ENCODE results near the gene PCDHGA3.
A peak's percentile ranks its signal among the peaks of the same experiment; 100 is the strongest.
"Not testable (repeated sequence)": the region's sequence is repeated elsewhere in the genome, so short reads cannot be mapped to it uniquely, and the experiment has no call there.

PCDHGA3 gene

DNA sequence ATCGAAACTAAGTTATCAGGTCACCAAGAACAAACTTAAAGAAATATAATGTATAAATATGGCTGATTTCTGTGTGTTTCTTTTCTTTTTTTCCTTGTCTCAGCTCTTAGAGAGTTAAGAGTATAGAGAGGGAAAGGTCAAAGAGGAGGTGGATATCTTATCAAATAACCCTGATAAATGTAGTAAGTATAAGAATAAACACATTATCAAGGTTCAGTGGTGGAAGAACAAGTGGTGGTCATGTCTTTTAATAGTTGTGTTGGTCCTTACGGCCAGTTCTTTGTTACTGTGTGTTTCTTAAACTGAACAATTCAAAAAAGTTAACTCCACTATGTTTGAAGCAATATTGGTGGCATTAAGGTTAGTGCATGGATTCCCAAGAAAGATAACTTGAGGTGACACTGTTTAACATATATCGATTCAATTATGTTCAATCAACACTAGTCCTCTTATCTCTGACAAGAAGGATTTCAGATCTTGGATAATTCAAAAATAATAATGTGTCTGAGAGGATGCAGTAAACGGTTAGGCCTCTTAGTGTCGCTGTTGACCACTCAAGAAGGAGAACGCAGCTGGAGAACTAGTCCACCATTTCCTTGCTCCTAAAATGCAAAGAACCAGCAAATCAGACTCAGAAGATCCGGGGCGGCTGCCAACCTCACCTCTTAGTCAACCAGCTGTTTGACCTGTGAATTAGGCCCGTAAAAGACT lies at the start of gene PCDHGA3:
TSS of gene PCDHGA3 (plus strand) at position 588 of the 711 bp plus-strand sequence. CDS start 205 bp downstream, outside the sequence.
- no peak for DNase-seq (ENCODE audit: low read depth, low spot score)
- H3K27ac ChIP-seq = no peak within 1 kb of the TSS

DNA sequence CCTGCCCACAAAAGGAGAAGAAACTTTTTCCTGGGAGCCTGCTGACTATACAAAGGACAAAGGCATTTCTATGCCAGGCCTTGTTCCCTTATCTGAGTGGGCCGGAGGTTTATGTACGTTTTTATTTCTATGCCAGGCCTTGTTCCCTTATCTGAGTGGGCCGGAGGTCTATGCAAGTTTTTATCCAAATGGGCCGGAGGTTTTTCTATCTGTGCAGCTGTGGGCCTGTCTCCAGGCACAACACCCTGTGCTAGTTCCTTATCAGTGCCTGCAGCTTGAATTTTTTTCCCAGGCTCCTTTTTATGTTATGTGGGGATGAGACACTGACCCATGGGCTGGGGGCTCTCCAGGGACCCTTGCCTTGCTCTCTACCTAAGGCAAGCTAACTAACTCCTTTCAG lies 45.3 kb upstream of the PCDHGA3 start:
- no peak for DNase-seq (ENCODE audit: low read depth, low spot score)
- H3K27ac ChIP-seq = no peak overlapping the region

DNA sequence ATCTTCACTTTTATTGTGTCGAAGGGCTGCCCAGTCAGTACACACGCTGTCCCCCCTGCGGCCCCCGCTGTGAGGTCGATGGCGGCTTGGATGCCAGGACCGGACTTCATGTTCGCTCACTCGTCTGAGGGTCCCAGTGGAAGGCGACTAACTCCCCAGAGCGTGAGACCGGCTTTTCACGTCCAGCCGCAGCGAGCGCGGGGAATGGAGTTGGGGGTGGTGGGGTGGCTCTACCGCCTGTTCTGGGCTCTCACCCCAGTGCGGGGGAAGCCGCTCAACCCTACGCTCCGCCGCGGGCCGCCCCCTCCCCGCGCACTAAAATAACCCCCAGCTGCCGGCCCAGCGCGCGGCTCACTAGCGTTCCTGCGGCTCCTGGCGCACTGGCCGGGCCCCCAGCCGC lies 39.9 kb upstream of the PCDHGA3 start, which contains the start of gene SLC25A2:
TSS of gene SLC25A2 (minus strand) at position 294 of the 400 bp plus-strand sequence. CDS start at position 110, 184 bp downstream.
- DNase-seq (ENCODE audit: low read depth, low spot score) = no peak

DNA sequence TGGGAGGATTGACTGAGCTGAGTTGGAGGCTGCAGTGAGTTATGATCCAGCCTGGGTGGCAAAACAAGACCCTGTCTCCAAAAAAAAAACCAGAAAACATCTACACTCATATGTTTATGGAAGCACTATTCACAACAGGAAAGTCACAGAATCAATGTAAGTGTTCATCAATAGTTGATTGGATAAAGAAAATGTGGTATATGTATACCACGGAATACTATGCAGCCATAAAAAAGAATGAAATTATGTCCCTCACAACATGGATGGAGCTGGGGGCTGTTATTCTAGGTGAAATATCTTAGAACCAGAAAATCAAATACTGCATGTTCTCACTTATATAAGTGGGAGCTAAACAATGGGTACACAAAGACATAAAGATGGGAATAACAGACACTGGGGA lies 37.0 kb upstream of the PCDHGA3 start:
- no peak overlapping the region for H3K27ac ChIP-seq
- no peak for DNase-seq (ENCODE audit: low read depth, low spot score)

More for the DNA sequence above, 39.9 kb upstream of the PCDHGA3 start, which contains the start of gene SLC25A2:
- H3K27ac ChIP-seq = no peak within 1 kb of the TSS

DNA sequence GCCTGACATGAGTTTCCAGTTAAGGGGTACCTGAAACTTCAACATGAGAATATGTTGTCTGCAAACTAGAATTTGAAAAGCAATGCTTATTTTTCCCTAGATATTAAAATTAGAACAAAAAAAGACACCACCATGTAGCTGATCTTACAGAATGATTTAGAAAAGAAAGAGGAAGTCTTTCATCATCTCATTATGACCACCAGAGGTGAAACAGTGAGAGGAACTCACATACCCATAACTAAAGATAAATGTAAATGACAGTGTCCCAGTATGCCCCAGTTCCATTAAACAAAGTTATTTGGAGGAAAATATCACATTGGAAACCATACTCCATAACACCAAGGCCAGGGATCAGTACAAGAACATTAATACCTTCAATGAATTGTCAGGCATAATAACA lies 29.9 kb upstream of the PCDHGA3 start:
- no peak overlapping the region for H3K27ac ChIP-seq
- no peak for DNase-seq (ENCODE audit: low read depth, low spot score)

DNA sequence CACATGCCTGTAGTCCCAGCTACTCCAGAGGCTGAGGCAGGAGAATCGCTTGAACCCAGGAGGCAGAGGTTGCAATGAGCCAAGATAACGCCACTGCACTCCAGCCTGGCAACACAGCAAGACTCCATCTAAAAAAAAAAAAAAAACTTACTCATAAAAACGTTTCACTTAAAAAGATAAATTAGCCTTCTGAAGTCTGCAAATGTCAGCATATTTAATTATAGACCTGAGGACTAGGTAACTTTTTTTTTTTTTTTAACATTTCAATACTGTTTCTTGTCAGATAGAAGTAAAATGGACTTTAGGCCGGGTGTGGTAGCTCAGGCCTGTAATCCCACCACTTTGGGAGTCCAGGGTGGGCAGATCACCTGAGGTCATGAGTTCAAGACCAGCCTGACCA lies 26.7 kb upstream of the PCDHGA3 start:
- H3K27ac ChIP-seq; DNase-seq (ENCODE audit: low read depth, low spot score): not testable (repeated sequence)

DNA sequence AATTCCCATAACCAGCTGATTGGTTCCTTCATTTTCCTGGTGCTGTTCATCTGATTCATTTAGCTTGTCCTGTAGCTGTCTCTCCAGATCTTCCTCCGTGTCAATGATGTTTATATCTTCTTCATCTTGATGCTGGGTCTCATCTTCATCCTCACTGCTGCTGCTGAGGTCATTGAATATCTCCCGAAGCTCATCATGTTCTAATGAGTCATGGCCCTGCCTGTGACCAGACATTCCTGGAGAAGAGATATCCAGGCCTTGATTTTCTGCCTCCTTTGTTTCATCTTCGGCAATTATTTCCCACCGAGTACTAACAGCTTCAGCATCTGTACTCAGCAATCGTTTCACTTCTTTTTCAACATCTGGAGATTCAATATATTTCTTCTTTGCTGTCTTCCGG lies 24.4 kb upstream of the PCDHGA3 start:
- H3K27ac ChIP-seq = no peak overlapping the region
- DNase-seq (ENCODE audit: low read depth, low spot score) = no peak

DNA sequence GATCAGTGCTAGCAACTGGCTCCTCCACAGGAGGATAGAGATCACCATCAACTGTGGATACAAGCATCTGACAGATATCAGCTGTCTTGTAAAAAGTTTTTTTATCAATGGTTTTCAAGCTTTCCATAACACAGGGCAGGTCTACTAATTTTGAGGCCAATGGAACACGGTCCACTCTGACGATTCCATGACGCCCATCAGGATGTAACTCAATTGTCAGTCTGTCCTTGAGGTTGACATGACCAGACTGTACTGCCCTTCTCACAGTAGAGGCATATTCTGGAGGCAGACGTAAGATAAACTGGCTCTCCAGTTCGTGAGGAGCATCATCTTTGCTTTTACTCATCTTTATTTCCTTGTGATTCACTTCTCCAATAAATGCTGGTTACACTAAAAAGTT lies 23.9 kb upstream of the PCDHGA3 start:
- DNase-seq (ENCODE audit: low read depth, low spot score) = no peak
- H3K27ac ChIP-seq = peak overlapping the region; percentile 95

DNA sequence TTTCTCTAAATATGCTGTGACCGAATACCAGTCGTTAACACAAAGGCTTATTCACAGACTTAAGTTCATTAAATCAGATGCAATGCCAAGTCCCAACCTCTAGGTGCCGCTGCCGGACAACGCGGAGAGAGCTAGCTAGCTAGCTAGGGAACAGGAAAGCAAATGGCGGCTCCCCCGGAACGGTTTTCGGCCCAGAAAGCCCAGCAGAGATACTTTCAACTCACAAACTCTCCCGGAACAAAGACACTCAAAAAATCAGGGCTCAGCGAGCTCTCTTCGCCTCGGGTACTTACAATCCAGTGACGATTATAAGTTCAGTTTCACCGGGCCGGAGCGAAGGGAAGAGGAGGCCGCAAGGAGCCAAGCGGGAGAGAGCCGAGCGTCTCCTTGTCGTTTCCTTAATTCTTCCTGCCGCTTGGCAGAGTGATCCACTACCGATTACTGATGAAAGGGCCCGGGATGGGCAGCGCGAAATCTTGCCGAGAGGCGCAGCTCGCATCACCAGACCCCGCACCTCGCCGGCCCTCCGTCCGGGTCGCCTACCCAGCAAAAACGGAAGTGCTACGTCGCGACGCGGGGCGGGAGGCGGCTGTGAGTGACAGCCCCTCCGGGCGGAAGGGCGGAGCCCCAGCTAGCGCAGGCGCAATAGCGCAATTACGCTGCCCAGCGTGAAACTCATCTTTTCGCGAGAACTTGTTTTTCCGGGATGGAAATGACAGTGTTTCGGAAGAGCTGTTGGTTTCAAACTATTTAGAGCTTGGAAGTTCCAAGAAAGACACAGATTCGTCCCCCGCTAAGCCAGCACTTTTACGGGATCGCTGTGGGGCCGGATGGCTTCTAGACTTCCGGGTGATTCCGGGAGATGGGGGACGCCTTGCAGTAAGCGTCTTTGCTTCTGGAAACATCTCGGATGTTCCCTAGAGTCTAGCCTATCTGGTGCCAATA lies 23.1 kb upstream of the PCDHGA3 start, which contains the start of gene TAF7:
TSS of gene TAF7 (minus strand) at position 560 of the 945 bp plus-strand sequence. CDS start 740 bp downstream, outside the sequence.
- DNase-seq (ENCODE audit: low read depth, low spot score) = peak; percentile 61
- H3K27ac ChIP-seq = peak within 1 kb of the TSS; percentile 95

DNA sequence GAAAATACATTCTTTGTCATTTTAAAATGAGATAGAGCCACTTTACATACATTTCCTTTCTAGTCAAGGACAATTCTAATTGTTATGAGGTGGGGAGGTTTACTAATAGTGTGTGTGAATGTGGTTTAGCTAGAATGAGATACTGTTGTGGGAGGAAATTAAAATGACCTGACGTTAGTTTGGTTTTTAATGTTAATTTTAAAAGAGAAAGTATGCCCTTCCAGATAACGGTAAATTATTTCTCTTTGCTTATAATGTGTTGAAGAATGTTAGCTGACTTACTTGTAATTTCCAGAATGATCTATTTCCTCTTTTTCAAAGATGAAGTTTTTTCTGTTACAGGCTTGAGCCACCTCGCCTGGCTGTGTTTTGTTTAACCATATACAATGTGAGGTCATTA lies 21.4 kb upstream of the PCDHGA3 start:
- no peak overlapping the region for H3K27ac ChIP-seq
- DNase-seq (ENCODE audit: low read depth, low spot score) = no peak

DNA sequence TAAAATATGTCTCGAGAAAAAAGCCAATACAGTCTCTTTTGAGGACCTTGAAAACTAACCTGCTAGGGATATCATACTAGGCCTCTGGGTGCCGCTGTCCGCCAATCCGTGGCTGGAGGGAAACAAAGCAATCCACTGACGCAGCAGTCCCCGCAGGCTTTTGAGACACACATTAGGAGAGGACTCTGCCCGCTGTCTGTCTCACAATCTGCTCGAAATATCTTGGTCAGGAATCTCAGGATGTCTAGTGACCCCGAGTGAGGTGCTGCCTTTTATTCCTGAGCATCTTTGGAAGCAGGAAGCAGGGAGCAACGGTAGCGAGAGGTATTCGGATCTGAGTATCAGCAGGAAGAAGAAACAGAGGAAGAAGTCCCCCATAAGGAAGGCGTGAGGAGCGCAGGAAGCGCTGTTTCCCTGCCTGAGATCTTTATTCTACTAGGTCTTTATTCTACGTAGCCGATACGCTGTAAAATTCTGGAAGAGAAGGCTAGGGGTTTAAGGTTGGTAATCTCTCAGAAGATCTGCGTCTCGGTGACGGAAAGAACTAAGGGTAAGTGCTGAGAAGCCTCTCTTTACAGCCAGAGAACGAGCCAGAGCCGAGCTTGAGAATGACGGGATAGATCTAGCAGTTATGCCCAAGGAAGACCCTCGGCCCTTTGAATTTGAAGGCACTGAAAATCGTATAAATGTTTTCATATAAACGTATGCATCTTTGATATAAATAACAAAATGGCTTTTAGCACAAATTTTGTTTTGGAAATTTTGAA lies 17.4 kb upstream of the PCDHGA3 start:
- no peak overlapping the region for H3K27ac ChIP-seq
- no peak for DNase-seq (ENCODE audit: low read depth, low spot score)

DNA sequence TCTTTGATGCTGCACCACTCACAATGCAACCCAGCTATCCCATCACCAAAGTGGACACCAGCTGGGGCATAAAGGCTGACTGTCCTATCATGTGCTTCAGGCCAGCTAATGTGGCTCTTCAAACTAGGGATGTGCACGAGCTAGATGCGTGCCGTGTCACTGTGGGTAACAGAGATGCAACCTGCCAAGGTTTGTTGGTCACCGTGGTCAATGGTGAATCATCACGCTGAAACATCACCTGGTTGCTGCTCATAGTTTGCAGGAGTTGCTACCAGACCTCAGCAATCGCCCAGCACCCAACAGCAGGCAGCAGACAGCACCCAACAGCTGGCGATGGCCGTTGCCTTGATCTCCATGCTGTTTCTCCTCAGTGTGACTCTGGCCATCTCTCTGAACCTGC lies 15.4 kb upstream of the PCDHGA3 start:
- H3K27ac ChIP-seq = no peak overlapping the region
- DNase-seq (ENCODE audit: low read depth, low spot score) = no peak

DNA sequence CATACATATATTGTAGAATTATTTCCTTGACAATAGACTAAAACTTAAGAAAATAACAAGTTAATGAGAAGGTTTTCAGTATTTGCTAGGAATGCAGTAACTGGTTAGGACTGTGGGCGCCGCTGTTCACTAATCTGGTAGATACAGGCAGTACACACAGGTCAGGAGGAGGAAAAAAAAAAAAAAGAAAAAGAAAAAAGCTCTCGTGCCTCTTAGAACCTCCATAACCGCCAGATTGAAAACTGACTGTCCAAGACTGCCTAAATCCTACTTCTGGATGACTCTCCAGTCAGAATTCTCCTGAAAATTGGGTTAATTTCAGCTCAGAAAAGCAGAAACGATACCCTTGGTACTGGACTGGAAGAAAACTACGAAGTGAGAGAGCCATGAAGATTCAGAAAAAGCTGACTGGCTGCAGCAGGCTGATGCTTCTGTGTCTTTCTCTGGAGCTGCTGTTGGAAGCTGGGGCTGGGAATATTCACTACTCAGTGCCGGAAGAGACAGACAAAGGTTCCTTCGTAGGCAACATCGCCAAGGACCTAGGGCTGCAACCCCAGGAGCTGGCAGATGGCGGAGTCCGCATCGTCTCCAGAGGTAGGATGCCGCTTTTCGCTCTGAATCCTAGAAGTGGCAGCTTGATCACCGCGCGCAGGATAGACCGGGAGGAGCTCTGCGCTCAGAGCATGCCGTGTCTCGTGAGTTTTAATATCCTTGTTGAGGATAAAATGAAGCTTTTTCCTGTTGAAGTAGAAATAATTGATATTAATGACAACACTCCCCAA lies 13.1 kb upstream of the PCDHGA3 start, which contains the start of gene PCDHGA1:
TSS of gene PCDHGA1 (plus strand) at position 216 of the 782 bp plus-strand sequence.
- H3K27ac ChIP-seq = no peak within 1 kb of the TSS
- DNase-seq (ENCODE audit: low read depth, low spot score) = no peak

DNA sequence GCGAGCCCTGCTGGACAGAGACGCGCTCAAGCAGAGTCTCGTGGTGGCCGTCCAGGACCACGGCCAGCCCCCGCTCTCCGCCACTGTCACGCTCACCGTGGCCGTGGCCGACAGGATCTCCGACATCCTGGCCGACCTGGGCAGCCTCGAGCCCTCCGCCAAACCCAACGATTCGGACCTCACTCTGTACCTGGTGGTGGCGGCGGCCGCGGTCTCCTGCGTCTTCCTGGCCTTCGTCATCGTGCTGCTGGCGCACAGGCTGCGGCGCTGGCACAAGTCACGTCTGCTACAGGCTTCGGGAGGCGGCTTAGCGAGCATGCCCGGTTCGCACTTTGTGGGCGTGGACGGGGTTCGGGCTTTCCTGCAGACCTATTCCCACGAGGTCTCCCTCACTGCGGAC lies 11.1 kb upstream of the PCDHGA3 start:
- H3K27ac ChIP-seq; DNase-seq (ENCODE audit: low read depth, low spot score): not testable (repeated sequence)

DNA sequence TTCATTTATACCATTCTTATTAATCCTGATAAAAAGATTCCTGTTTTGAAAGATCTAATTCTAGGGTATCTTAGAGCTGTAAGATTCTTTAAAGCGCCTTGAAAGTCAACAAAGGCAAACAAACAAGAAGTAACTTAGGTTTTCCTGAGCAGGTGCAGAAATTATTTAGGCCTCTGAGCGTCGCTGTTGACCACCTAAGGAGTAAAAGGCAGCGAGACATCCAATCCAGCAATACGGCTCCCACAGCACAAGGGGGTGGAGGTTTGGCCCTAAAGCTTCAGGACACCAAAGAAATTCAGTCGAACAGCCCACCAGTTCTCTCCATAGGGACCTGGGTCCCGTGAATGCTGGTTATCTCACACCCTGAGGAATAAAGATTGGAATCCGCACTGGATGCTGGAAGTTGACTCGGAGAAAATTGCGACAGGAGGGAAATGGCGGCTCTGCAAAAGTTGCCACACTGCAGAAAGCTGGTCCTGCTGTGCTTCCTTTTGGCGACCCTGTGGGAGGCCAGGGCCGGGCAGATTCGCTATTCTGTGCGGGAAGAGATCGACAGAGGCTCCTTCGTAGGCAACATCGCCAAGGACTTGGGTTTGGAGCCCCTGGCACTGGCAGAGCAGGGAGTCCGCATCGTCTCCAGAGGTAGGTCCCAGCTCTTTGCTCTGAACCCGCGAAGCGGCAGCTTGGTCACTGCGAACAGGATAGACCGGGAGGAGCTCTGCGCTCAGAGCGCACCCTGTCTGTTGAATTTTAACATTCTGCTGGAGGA lies 4.9 kb upstream of the PCDHGA3 start, which contains the start of gene PCDHGA2:
TSS of gene PCDHGA2 (plus strand) at position 223 of the 769 bp plus-strand sequence.
- H3K27ac ChIP-seq = no peak within 1 kb of the TSS
- no peak for DNase-seq (ENCODE audit: low read depth, low spot score)

DNA sequence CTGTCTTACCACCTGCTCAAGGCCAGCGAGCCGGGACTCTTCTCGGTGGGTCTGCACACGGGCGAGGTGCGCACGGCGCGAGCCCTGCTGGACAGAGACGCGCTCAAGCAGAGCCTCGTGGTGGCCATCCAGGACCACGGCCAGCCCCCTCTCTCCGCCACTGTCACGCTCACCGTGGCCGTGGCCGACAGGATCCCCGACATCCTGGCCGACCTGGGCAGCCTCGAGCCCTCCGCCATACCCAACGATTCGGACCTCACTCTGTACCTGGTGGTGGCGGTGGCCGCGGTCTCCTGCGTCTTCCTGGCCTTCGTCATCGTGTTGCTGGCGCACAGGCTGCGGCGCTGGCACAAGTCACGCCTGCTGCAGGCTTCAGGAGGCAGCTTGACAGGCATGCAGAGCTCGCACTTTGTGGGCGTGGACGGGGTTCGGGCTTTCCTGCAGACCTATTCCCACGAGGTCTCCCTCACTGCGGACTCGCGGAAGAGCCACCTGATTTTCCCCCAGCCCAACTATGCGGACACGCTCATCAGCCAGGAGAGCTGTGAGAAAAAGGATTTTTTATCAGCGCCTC lies 2.8 kb upstream of the PCDHGA3 start:
- not testable (repeated sequence) for H3K27ac ChIP-seq; DNase-seq (ENCODE audit: low read depth, low spot score)

DNA sequence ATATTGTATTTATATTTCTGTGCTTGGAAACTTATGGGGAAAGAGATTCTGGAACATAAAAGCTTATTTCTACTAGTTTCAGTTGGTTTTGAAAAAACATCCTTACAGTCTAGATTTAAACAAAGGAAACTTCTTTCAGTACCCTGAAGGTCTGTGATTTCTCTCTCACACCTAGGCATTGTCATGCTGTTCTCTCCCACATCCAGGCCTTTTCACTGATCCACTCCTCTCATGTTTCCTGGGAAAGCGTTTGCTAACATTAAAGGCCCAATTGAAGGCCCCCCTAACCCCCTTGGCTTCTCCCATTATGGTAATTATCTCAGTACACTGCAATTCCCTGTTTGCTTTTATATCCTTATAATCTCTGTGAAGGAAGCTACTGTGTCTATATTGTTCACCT lies 856 bp upstream of the PCDHGA3 start:
- no peak overlapping the region for H3K27ac ChIP-seq
- no peak for DNase-seq (ENCODE audit: low read depth, low spot score)

DNA sequence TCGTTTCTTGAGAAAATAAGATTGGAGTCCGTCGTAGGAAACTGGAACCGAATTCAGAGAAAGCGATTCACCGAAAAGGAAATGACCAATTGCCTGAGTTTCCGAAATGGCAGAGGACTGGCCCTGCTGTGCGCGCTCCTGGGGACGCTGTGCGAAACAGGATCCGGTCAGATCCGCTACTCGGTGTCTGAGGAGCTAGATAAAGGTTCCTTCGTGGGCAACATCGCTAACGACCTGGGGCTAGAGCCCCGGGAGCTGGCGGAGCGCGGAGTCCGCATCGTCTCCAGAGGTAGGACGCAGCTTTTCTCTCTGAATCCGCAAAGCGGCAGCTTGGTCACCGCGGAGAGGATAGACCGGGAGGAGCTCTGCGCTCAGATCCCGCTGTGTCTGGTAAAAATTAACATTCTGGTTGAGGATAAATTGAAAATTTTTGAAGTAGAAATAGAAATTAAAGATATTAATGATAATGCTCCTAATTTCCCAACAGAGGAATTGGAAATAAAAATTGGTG lies 379 bp downstream of the PCDHGA3 start:
- no peak for DNase-seq (ENCODE audit: low read depth, low spot score)
- no peak overlapping the region for H3K27ac ChIP-seq

All from epithelial cell of prostate (primary cell).